ENCODE measurements around the gene SHOC2.
"Not testable (repeated sequence)": the region's sequence is repeated elsewhere in the genome, so short reads cannot be mapped to it uniquely, and the experiment has no call there.

Gene SHOC2

GRCh38 chr10:110901954-110902819, 17.2 kb upstream of the SHOC2 start:
- DNase-seq (ENCODE audit: low spot score) = no peak

- no peak for DNase-seq (ENCODE audit: low spot score)
Observed at GRCh38 chr10:110903280-110904278, 15.8 kb upstream of the SHOC2 start.

GRCh38 chr10:110910138-110910537, 9.3 kb upstream of the SHOC2 start:
- no peak for DNase-seq (ENCODE audit: low spot score)

- no peak for DNase-seq (ENCODE audit: low spot score)
Observed at GRCh38 chr10:110912374-110912773, 7.0 kb upstream of the SHOC2 start.

GRCh38 chr10:110914431-110914830, 5.0 kb upstream of the SHOC2 start:
- DNase-seq (ENCODE audit: low spot score) = no peak

- DNase-seq (ENCODE audit: low spot score) = no peak
Observed at GRCh38 chr10:110915035-110915434, 4.4 kb upstream of the SHOC2 start.

GRCh38 chr10:110915600-110915999, 3.8 kb upstream of the SHOC2 start:
- DNase-seq (ENCODE audit: low spot score) = not testable (repeated sequence)

- no peak for DNase-seq (ENCODE audit: low spot score)
Observed at GRCh38 chr10:110916554-110917346, 2.7 kb upstream of the SHOC2 start.

GRCh38 chr10:110918269-110918642, 1.1 kb upstream of the SHOC2 start:
- peak; percentile 92 for DNase-seq (ENCODE audit: low spot score)

GRCh38 chr10:110918643-110919348, 608 bp upstream of the SHOC2 start, which contains the start of gene BBIP1:
Gene BBIP1 (minus strand): TSS chr10:110919180. CDS start chr10:110918157, 1,023 bp downstream.
- DNase-seq (ENCODE audit: low spot score) = peak; percentile 94

GRCh38 chr10:110919971-110920881, 822 bp downstream of the SHOC2 start:
- DNase-seq (ENCODE audit: low spot score) = no peak

GRCh38 chr10:110923856-110924493, 4.6 kb downstream of the SHOC2 start:
- DNase-seq (ENCODE audit: low spot score) = no peak

- no peak for DNase-seq (ENCODE audit: low spot score)
Observed at GRCh38 chr10:110927461-110927860, 8.1 kb downstream of the SHOC2 start.

GRCh38 chr10:110931769-110932381, 12.5 kb downstream of the SHOC2 start:
- DNase-seq (ENCODE audit: low spot score) = no peak

- no peak for DNase-seq (ENCODE audit: low spot score)
Observed at GRCh38 chr10:110932505-110933180, 13.2 kb downstream of the SHOC2 start.

GRCh38 chr10:110936757-110937156, 17.4 kb downstream of the SHOC2 start:
- no peak for DNase-seq (ENCODE audit: low spot score)

- no peak for DNase-seq (ENCODE audit: low spot score)
Observed at GRCh38 chr10:110939419-110939818, 20.0 kb downstream of the SHOC2 start.

GRCh38 chr10:110944792-110945396, 25.5 kb downstream of the SHOC2 start:
- no peak for DNase-seq (ENCODE audit: low spot score)

Data from COLO829 (cell line).